Esophagus muscularis mucosa (tissue), 4 donors: ENCODE results near the gene ELK4. TPM values are rescaled to one million over a fixed set of nuclear protein-coding genes. Genes with fewer than 3 reads are reported as not detected.
A peak's percentile ranks its signal among the peaks of the same experiment; 100 is the strongest.

Experiments
- DNase-seq: peaks from one replicate; pipeline ENCODE4 v3.0.0-alpha.2; 2017; ENCODE audit errors: extremely low spot score
- H3K27ac ChIP-seq, 4 donors: fragments of 200-600 bp; sonication (generic); replicated peaks in 1 of 4; 1 replicate in 3 of 4; 2 replicates in 1 of 4; pipeline ENCODE4 v1.5.1; 2016 to 2019; ENCODE audit warnings: mild to moderate bottlenecking in 1 of 4
- H3K27me3 ChIP-seq, 4 donors: fragments of 200-600 bp; sonication (generic); one replicate each; pipeline versions ENCODE4 v1.5.1 to v1.6.0; 2016 to 2019
- H3K36me3 ChIP-seq, 4 donors: fragments of 200-600 bp; sonication (generic); one replicate each; pipeline ENCODE4 v1.5.1; 2016 to 2019
- H3K4me1 ChIP-seq, 4 donors: fragments of 200-600 bp; sonication (generic); one replicate each; pipeline ENCODE4 v1.5.1; 2016 to 2019
- H3K4me3 ChIP-seq, 4 donors: fragments of 200-600 bp; sonication (generic); 1 replicate in 2 of 4; 2 replicates in 2 of 4; pipeline ENCODE4 v1.5.1; 2016 to 2019; ENCODE audit warnings: mild to moderate bottlenecking in 4 of 4, moderate library complexity in 1 of 4
- H3K9me3 ChIP-seq, 4 donors: fragments of 200-600 bp; sonication (generic); 1 replicate in 3 of 4; 2 replicates in 1 of 4; pipeline ENCODE4 v1.5.1; 2016 to 2019
- CTCF ChIP-seq, 3 experiments: fragments of 200-600 bp in 2 of 3; fragments of 450-650 bp in 1 of 3; sonication (generic) in 2 of 3; IDR thresholded peaks; one replicate each; pipeline ENCODE4 v1.5.1; 2017 to 2019; ENCODE audit warnings: antibody characterized with exemption in 3 of 3, mild to moderate bottlenecking in 2 of 3, moderate library complexity in 1 of 3
- EP300 ChIP-seq: sonication (generic); formaldehyde crosslinking; IDR thresholded peaks from one replicate; pipeline ENCODE4 v1.6.1; 2017; ENCODE audit warnings: antibody characterized with exemption
- POLR2A ChIP-seq: fragments of 450-650 bp; IDR thresholded peaks from one replicate; pipeline ENCODE4 v1.6.1; 2017; ENCODE audit warnings: antibody characterized with exemption, moderate library complexity, mild to moderate bottlenecking, low read depth
- POLR2AphosphoS5 ChIP-seq, 2 donors: sonication (generic); formaldehyde crosslinking; IDR thresholded peaks; one replicate each; pipeline ENCODE4 v1.6.1; 2017; ENCODE audit warnings: antibody characterized with exemption in 2 of 2
- WGBS: methylation state at CpG from one replicate; pipeline ENCODE4 v1.1.5; 2018; 5-methylcytosine and 5-hydroxymethylcytosine counted together
- intact Hi-C: fragments of 100-400 bp; cut with DNase I; formaldehyde crosslinking; loops from one replicate; pipeline ENCODE4 v1.15.1; 2023
- total RNA-seq, 4 donors: library from RNA; depleted of rRNA; stranded (reverse); fragments of >200 nt; gene quantifications; one replicate each; pipeline versions ENCODE4 v1.1.0 to v1.2.1, GENCODE V29; 2016

Gene ELK4
- total RNA-seq, 4 donors from 2014 or later: 18.7 to 23.2 (median 20.5) TPM

GRCh38 chr1:205595861-205596260, 36.0 kb downstream of the ELK4 start:
- Histone ChIP-seq H3K4me1 (peaks cover 39 to 52% (median 48%) of the 10 kb centered on the region in 4 donors), H3K36me3 (peaks cover 0 to 6% (median 1%) of the 10 kb centered on the region in 4 donors), H3K4me3 (no peak overlapping the region), H3K27ac (no peak overlapping the region), H3K9me3 (no peaks in the 10 kb centered on the region), H3K27me3 (no peaks in the 10 kb centered on the region)
- WGBS: 83% methylated on average over 1 of the region's 1 CpG
- intact Hi-C loops: no loop called here
- TF ChIP-seq CTCF (IDR thresholded peaks at IDR 0.05): no peak
- peak; percentile 29 for DNase-seq

- TF ChIP-seq CTCF (IDR thresholded peaks at IDR 0.05) (no peak), POLR2AphosphoS5 (IDR thresholded peaks at IDR 0.05) (no peak), EP300 (no peak), POLR2A (no peak)
- DNase-seq: no peak
Measured at GRCh38 chr1:205595435-205595834, 36.4 kb downstream of the ELK4 start.

GRCh38 chr1:205594846-205595245, 37.0 kb downstream of the ELK4 start:
- H3K9me3 ChIP-seq: no peaks in the 10 kb centered on the region
- H3K4me1 ChIP-seq: peaks cover 35 to 45% (median 39%) of the 10 kb centered on the region in 4 donors
- 86% methylated on average over 1 of the region's 1 CpG for WGBS
- H3K27ac ChIP-seq: no peak overlapping the region
- H3K27me3 ChIP-seq: no peaks in the 10 kb centered on the region
- TF ChIP-seq CTCF (IDR thresholded peaks at IDR 0.05): no peak
- no peak for TF ChIP-seq POLR2A
- TF ChIP-seq POLR2AphosphoS5 (IDR thresholded peaks at IDR 0.05): no peak
- no peak for TF ChIP-seq EP300
- no peaks in the 10 kb centered on the region for H3K36me3 ChIP-seq
- intact Hi-C loops: loop anchor here (1.0 to 5.0 kb wide), 2 partner anchors 37 to 382 kb away; partner anchors contain the start of gene ELK4
- DNase-seq: peak; percentile 68
- H3K4me3 ChIP-seq: no peak overlapping the region

More at GRCh38 chr1:205595435-205595834, 36.4 kb downstream of the ELK4 start:
- H3K27me3 ChIP-seq: no peaks in the 10 kb centered on the region
- no peak overlapping the region for H3K27ac ChIP-seq
- H3K4me1 ChIP-seq: peaks cover 39 to 51% (median 45%) of the 10 kb centered on the region in 4 donors
- no peak overlapping the region for H3K4me3 ChIP-seq
- H3K9me3 ChIP-seq: no peaks in the 10 kb centered on the region
- peaks cover 0 to 5% (median under 1%) of the 10 kb centered on the region in 4 donors for H3K36me3 ChIP-seq
- intact Hi-C loops: no loop called here
- 93% methylated on average over 2 of the region's 2 CpGs for WGBS

- 52% methylated on average over 6 of the region's 6 CpGs for WGBS
- intact Hi-C loops: loop anchor here (1.0 to 5.0 kb wide), 2 partner anchors 38 to 383 kb away; partner anchors contain the start of gene ELK4
- TF ChIP-seq CTCF (IDR thresholded peaks at IDR 0.05) (no peak), EP300 (no peak), POLR2AphosphoS5 (IDR thresholded peaks at IDR 0.05) (no peak), POLR2A (no peak)
- H3K9me3 ChIP-seq: no peaks in the 10 kb centered on the region
- H3K36me3 ChIP-seq: no peaks in the 10 kb centered on the region
- no peaks in the 10 kb centered on the region for H3K27me3 ChIP-seq
- no peak overlapping the region for H3K4me3 ChIP-seq
- peaks cover 26 to 36% (median 31%) of the 10 kb centered on the region in 4 donors for H3K4me1 ChIP-seq
- peak overlapping the region in 1 of 4 donors; percentile 18 for H3K27ac ChIP-seq
- DNase-seq: peak; percentile 90
Measured at GRCh38 chr1:205593967-205594366, 37.8 kb downstream of the ELK4 start.

- no peaks in the 10 kb centered on the region for H3K27me3 ChIP-seq
- no peaks in the 10 kb centered on the region for H3K9me3 ChIP-seq
- DNase-seq: no peak
- H3K36me3 ChIP-seq: no peaks in the 10 kb centered on the region
- peaks cover 21 to 32% (median 26%) of the 10 kb centered on the region in 4 donors for H3K4me1 ChIP-seq
- H3K27ac ChIP-seq: peak overlapping the region in 1 of 4 donors; percentile 18
- intact Hi-C loops: loop anchor here (5.0 kb wide), 1 partner anchor 384 kb away; no protein-coding TSS in a partner anchor
- H3K4me3 ChIP-seq: no peak overlapping the region
- 66% methylated on average over 4 of the region's 4 CpGs for WGBS
- no peak for TF ChIP-seq POLR2AphosphoS5 (IDR thresholded peaks at IDR 0.05)
- no peak for TF ChIP-seq CTCF (IDR thresholded peaks at IDR 0.05)
- no peak for TF ChIP-seq EP300
- TF ChIP-seq POLR2A: no peak
Measured at GRCh38 chr1:205593532-205593931, 38.3 kb downstream of the ELK4 start.
